Dermis microvascular lymphatic vessel endothelial cell (primary cell): ENCODE measurements around the gene SMIM1. TPM values are rescaled to one million over a fixed set of nuclear protein-coding genes. Genes with fewer than 3 reads are reported as not detected.

Experiments used
- DNase-seq, 2 donors: peaks; one replicate each; pipeline versions ENCODE4 v3.0.0 to v3.0.0-alpha.2; 2010; ENCODE audit warnings: low read depth in 2 of 2
- total RNA-seq: library from RNA; depleted of rRNA; stranded (reverse); fragments of >200 nt; gene quantifications from 2 replicates; pipeline ENCODE4 v1.2.1, GENCODE V29; 2014

SMIM1 gene
- total RNA-seq, 1 donor from 2014 or later, result 0.39 TPM

- no peak for DNase-seq
Observed at GRCh38 chr1:3821004-3821403, 48.5 kb downstream of the SMIM1 start.

DNA sequence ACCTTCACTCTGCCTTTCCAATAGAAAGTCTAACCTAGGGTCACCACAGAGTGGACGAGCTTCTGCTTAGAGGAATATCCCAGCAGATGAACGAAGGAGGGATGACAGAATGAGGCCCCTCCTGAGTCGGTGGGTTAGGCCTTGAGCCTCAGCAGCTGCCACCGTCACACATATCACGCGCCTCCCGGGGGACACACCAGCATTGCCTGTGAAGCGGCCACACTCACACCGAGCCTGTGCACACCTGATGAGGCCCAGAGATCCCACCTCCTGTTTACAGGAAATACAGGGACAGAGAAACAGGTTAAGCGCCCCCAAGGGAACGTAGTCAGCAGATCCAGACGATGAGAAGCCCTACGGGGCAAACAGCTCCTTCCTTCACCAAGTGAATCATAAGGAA is 48.9 kb downstream of the SMIM1 start:
- DNase-seq, result no peak

DNA sequence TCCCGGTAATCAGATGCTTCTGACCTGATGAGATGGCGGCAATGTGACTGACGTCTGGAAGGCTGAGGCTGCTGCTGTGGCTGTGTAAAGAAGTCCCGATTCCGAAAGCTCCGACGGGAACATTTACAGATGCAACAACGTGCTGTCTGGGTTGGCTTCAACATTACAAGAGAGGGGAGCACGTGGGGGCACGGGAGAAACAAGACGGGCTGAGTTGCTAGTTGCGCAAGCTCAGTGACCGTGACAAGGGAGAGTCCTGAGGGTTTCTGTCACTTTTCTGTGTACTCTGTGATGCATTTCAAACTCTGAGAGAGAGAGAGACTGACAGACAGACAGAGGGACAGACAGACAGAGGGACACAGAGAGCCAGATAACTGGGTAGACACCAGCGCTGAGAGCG is 49.4 kb downstream of the SMIM1 start:
- no peak for DNase-seq

DNA sequence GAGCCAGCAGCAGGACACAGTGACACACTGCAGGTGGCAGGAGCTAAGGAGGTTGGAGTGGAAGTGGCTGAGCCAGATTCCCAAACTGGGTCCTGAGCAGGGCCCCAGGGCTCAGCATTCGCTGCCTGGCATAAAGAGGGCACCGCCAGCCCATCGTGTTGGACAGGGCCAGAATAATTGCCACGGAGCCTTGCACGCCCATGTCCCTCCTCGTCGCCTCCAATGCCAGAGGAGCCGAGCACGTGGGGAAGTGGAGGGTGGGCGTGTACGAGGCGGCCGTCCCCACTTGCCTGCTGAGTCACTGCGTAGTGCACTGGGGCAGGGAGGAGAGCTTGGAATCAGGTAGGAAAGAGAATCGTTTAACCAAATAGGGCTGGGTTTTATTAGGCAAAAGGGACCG is 49.9 kb downstream of the SMIM1 start:
- DNase-seq, result no peak

GRCh38 chr1:3824650-3825049 is 52.1 kb downstream of the SMIM1 start:
- DNase-seq, result no peak

GRCh38 chr1:3825356-3825755 is 52.8 kb downstream of the SMIM1 start:
- no peak for DNase-seq

Other genes with a start within 250 kb of the SMIM1 start
- 69.3 and 239 TPM in 2 replicates for gene MEGF6, start 161.2 kb upstream of the SMIM1 start, total RNA-seq
- 20.2 and 40.3 TPM in 2 replicates for gene TPRG1L, start 147.7 kb upstream of the SMIM1 start, total RNA-seq
- gene WRAP73, start 122.6 kb upstream of the SMIM1 start, total RNA-seq, result 16.2 and 22.4 TPM in 2 replicates
- under 0.01 TPM in 1 of 2 replicates, not detected in the other for gene TP73, start 120.2 kb upstream of the SMIM1 start, total RNA-seq
- gene CCDC27, start 20.3 kb upstream of the SMIM1 start, total RNA-seq, result not detected in 2 replicates
- 20.2 and 24.5 TPM in 2 replicates for gene LRRC47, start 23.7 kb downstream of the SMIM1 start, total RNA-seq
- 12.2 and 20.6 TPM in 2 replicates for gene CEP104, start 84.5 kb downstream of the SMIM1 start, total RNA-seq
- 11.2 and 11.4 TPM in 2 replicates for gene DFFB, start 84.7 kb downstream of the SMIM1 start, total RNA-seq
- gene C1orf174, start 127.5 kb downstream of the SMIM1 start, total RNA-seq, result 21.4 and 30.2 TPM in 2 replicates